ENCODE data around the gene EGR4.

The EGR4 gene

DNA sequence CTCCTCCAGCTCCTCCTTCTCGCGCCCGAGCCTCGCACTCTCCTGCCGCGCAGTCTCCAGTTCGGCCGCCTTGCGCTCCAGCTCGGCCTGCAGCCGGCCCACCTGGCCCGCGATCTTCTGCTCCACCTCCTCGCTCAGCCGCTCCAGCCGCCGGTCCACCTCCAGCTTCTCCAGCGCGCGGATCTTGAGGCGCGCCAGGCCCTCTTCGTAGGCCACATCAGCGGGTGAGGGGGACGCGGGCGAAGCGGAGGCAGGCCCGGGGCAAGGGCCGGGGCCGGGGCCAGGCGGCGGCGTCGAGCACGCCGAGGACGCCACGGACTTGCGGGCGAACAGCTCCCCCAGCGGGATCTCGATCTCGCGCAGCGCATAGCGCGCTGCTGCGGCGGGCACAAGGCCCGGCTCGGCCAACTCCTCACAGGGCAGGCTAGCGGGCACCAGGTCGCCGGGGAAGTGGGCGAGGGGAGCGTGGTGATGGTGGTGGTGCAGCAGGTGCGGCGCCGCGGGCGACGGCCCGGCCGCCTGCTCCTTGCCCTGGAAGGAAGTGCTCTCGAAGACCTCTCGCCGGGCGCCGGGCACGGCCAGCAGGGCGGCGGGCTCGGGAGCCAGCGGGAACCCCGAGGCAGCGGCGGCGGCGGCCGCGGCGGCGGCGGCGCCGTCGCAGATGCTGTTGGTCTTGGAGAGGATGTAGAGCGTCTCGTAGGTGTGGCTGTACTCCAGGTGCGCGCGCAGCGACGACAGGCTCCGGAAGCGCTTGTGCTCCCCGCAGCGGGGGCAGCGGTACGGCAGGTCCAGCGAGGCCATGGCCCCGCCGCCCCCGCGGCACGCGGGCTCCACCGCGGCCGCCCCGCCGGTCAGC is 24.3 kb downstream of the EGR4 start:
- Histone ChIP-seq H3K36me3 (replicated peaks) (no peaks in the 10 kb centered on the region), H3K27ac (no peak overlapping the region), H3K4me3 (ENCODE audit: low read depth, low read length) (peak overlapping the region; percentile 12), H3K27me3 (replicated peaks) (peaks cover 35% of the 10 kb centered on the region)
- TF ChIP-seq CTCF (IDR thresholded peaks at IDR 0.05; ENCODE audit: low read depth, low read length, missing control alignments) = peak; percentile 29
- DNase-seq = no peak
- in situ Hi-C loops (cut with HindIII; ENCODE audit: low pct_ligation_motif_present, low sequenced_read_pairs) = no loop called here

DNA sequence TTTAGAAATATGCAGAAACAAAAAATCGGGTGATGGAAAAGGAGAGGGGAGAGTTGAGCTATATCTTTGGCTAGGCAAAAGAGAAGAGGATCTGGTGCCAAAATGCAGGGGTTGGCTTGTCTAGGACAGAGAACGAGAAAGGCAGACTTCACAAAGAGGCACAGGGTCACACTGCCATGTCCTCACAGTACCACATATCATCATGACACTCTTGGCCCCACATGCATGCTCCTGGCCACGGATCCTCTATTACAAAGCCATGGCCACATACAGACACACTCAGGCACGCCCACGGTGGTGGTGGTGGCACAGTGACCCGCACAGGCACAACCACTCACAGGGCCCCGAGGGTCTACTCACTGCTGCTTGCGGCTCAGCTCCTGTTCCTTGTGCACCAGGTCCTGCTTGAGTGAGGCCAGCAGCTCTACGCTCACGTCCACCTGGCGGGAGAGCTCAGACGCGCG is 24.9 kb downstream of the EGR4 start:
- peak overlapping the region; percentile 12 for H3K4me3 ChIP-seq (ENCODE audit: low read depth, low read length)
- DNase-seq = no peak
- in situ Hi-C loops (cut with HindIII; ENCODE audit: low pct_ligation_motif_present, low sequenced_read_pairs) = no loop called here
- H3K27ac ChIP-seq = no peak overlapping the region
- TF ChIP-seq CTCF (IDR thresholded peaks at IDR 0.05; ENCODE audit: low read depth, low read length, missing control alignments) = no peak
- H3K36me3 ChIP-seq (replicated peaks) = no peaks in the 10 kb centered on the region
- peaks cover 35% of the 10 kb centered on the region for H3K27me3 ChIP-seq (replicated peaks)

GRCh38 chr2:73267008-73267407 is 26.3 kb downstream of the EGR4 start:
- Histone ChIP-seq H3K27me3 (replicated peaks) (peaks cover 35% of the 10 kb centered on the region), H3K27ac (no peak overlapping the region), H3K4me3 (ENCODE audit: low read depth, low read length) (no peak overlapping the region), H3K36me3 (replicated peaks) (no peaks in the 10 kb centered on the region)
- no peak for TF ChIP-seq CTCF (IDR thresholded peaks at IDR 0.05; ENCODE audit: low read depth, low read length, missing control alignments)
- no peak for DNase-seq
- in situ Hi-C loops (cut with HindIII; ENCODE audit: low pct_ligation_motif_present, low sequenced_read_pairs) = no loop called here

GRCh38 chr2:73266061-73266901 is 27.1 kb downstream of the EGR4 start:
- DNase-seq = no peak
- Histone ChIP-seq H3K27me3 (replicated peaks) (peaks cover 35% of the 10 kb centered on the region), H3K36me3 (replicated peaks) (no peaks in the 10 kb centered on the region), H3K27ac (no peak overlapping the region), H3K4me3 (ENCODE audit: low read depth, low read length) (no peak overlapping the region)
- in situ Hi-C loops (cut with HindIII; ENCODE audit: low pct_ligation_motif_present, low sequenced_read_pairs) = no loop called here
- no peak for TF ChIP-seq CTCF (IDR thresholded peaks at IDR 0.05; ENCODE audit: low read depth, low read length, missing control alignments)

DNA sequence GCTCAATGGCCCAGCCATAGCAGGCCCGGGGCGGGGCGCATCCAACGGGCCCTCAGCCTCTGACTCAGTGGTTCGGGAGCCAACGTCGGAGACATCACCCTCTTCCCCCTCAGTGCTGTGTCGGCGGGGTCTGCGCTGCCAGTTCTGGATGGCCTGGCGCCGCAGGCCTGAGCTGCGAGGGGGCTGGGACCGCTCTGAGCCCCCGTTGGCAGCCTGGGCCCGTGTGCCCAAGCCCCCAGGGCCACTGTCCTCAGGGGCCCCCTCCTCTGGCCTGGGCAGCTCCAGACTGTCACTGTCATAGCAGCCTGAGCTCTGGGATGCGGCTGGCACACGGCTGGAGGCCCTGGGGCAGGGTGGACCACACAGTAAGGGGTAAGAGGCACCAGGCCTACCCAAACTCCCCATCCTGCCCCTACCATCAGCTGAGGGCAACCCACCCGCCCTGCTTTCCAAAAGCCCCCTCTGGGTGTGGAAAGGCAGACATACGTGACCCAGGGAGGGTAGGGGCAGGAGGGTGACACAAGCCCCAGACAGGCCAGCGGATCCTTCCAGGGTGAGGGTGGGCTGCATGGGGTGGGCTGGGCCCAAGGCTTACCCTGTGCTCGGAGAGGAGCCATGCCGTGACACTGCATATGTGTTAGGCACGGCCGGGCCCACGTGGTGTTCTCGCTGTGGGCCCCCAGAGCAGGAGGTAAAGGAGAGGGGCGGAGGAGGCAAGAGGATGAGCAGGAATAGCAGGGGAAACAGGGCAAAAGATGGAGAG is 27.9 kb downstream of the EGR4 start:
- no peaks in the 10 kb centered on the region for H3K36me3 ChIP-seq (replicated peaks)
- no peak overlapping the region for H3K4me3 ChIP-seq (ENCODE audit: low read depth, low read length)
- no peak overlapping the region for H3K27ac ChIP-seq
- in situ Hi-C loops (cut with HindIII; ENCODE audit: low pct_ligation_motif_present, low sequenced_read_pairs) = no loop called here
- no peak for TF ChIP-seq CTCF (IDR thresholded peaks at IDR 0.05; ENCODE audit: low read depth, low read length, missing control alignments)
- H3K27me3 ChIP-seq (replicated peaks) = peaks cover 32% of the 10 kb centered on the region
- DNase-seq = no peak
